Keratinocyte (primary cell): ENCODE data around the gene TBC1D4. TPM values are rescaled to one million over a fixed set of nuclear protein-coding genes. Genes with fewer than 3 reads are reported as not detected.

Source experiments
- DNase-seq: peaks from one replicate; pipeline ENCODE4 v3.0.0-alpha.2; 2011; ENCODE audit warnings: low read depth, missing footprints, low spot score
- FAIRE-seq: peaks from 2 replicates; lab custom pipeline; 2011; peaks lifted over from hg19 to GRCh38; lab: Jason Lieb, UNC
- H2AFZ ChIP-seq: 2 replicates; pipeline ENCODE4 v1.6.0; 2012; ENCODE audit warnings: low read length, control low read depth, inconsistent platforms; ENCODE audit not compliant: control insufficient read depth
- H3K27ac ChIP-seq: 2 replicates; pipeline ENCODE4 v1.5.1; 2011; ENCODE audit warnings: low read length; ENCODE audit not compliant: control insufficient read depth, insufficient read depth
- H3K27me3 ChIP-seq: 3 replicates; pipeline ENCODE4 v1.6.0; 2011; ENCODE audit warnings: low read length; ENCODE audit not compliant: control insufficient read depth, insufficient read depth; ENCODE audit errors: extremely low read depth
- H3K36me3 ChIP-seq, 2 experiments: 2 replicates in 1 of 2; 3 replicates in 1 of 2; pipeline ENCODE4 v1.5.1; 2011; ENCODE audit warnings: low read length in 2 of 2, mild to moderate bottlenecking in 1 of 2; ENCODE audit not compliant: control insufficient read depth in 2 of 2, insufficient read depth in 2 of 2; ENCODE audit errors: extremely low read depth in 1 of 2
- H3K4me1 ChIP-seq: 3 replicates; pipeline ENCODE4 v1.5.1; 2011; ENCODE audit warnings: low read length; ENCODE audit not compliant: control insufficient read depth, insufficient read depth; ENCODE audit errors: extremely low read depth
- H3K4me2 ChIP-seq: 3 replicates; pipeline ENCODE4 v1.6.0; 2011; ENCODE audit warnings: low read depth, low read length; ENCODE audit not compliant: control insufficient read depth, insufficient read depth; ENCODE audit errors: extremely low read depth
- H3K4me3 ChIP-seq, 3 experiments: fragments of 200-600 bp in 1 of 3; sonication (generic) in 1 of 3; 2 replicates in 2 of 3; 3 replicates in 1 of 3; pipeline ENCODE4 v1.5.1; 2011 to 2016; ENCODE audit warnings: low read length in 3 of 3, mild to moderate bottlenecking in 3 of 3, control low read depth in 2 of 3, inconsistent platforms in 1 of 3, low read depth in 1 of 3, mixed read lengths in 1 of 3, mixed run types in 1 of 3, moderate library complexity in 1 of 3; ENCODE audit not compliant: control insufficient read depth in 2 of 3, insufficient read depth in 2 of 3; ENCODE audit errors: extremely low read depth in 1 of 3
- H3K79me2 ChIP-seq: 2 replicates; pipeline ENCODE4 v1.6.0; 2012; ENCODE audit warnings: low read length; ENCODE audit not compliant: control insufficient read depth, insufficient read depth
- H3K9ac ChIP-seq: 3 replicates; pipeline ENCODE4 v1.6.0; 2011; ENCODE audit warnings: low read length; ENCODE audit not compliant: control insufficient read depth, insufficient read depth; ENCODE audit errors: extremely low read depth
- H3K9me1 ChIP-seq: 3 replicates; pipeline ENCODE4 v1.6.0; 2011; ENCODE audit warnings: low read length; ENCODE audit not compliant: control insufficient read depth, insufficient read depth; ENCODE audit errors: extremely low read depth
- H3K9me3 ChIP-seq: 2 replicates; pipeline ENCODE4 v1.5.1; 2012; ENCODE audit warnings: low read depth, low read length; ENCODE audit not compliant: control insufficient read depth
- H4K20me1 ChIP-seq: 3 replicates; pipeline ENCODE4 v1.6.0; 2011; ENCODE audit warnings: low read length; ENCODE audit not compliant: control insufficient read depth, insufficient read depth; ENCODE audit errors: extremely low read depth
- EZH2 ChIP-seq: IDR thresholded peaks from one replicate; pipeline ENCODE4 v1.6.1; 2012; ENCODE audit warnings: inconsistent platforms, mild to moderate bottlenecking, low read length, moderate library complexity
- dilution Hi-C: fragments of 300-500 bp; cut with MboI; formaldehyde crosslinking; loops from one replicate; pipeline ENCODE4 v1.7.0; 2020; ENCODE audit warnings: low sequenced_read_pairs; ENCODE audit not compliant: extremely low pct_ligation_motif_present
- polyA plus RNA-seq, 5 experiments: library from polyadenylated mRNA; depleted of rRNA in 3 of 5; stranded (reverse) in 3 of 5; stranded (forward) in 1 of 5; unstranded in 1 of 5; fragments of >200 nt; gene quantifications; 1 replicate in 1 of 5; 2 replicates in 3 of 5; 3 replicates in 1 of 5; pipeline versions ENCODE4 v1.2.1 to v1.2.3, GENCODE V29; 2011 to 2012; ENCODE audit warnings: missing spikeins in 2 of 5, low read depth in 1 of 5, low replicate concordance in 1 of 5
- TF ChIP-seq, protein P1 (sequence below), 3 experiments: IDR thresholded peaks in 1 of 3; conservative IDR thresholded peaks in 1 of 3; optimal IDR thresholded peaks in 1 of 3; 2 replicates in 2 of 3; 3 replicates in 1 of 3; pipeline versions ENCODE3 to v1.5.1; 2011; ENCODE audit warnings: low read length in 3 of 3, mild to moderate bottlenecking in 3 of 3, moderate library complexity in 2 of 3, control low read depth in 1 of 3, inconsistent platforms in 1 of 3; ENCODE audit not compliant: insufficient read depth in 2 of 3; ENCODE audit errors: extremely low read depth in 1 of 3

The TBC1D4 gene
- polyA plus RNA-seq, 1 donor (not counting 4 experiments of a cell fraction or from before 2014, with no cell fraction given): 14.2 TPM

- H3K9ac ChIP-seq: no peak overlapping the region
- no peak overlapping the region for H3K4me3 ChIP-seq
- H3K27me3 ChIP-seq: no peaks in the 10 kb centered on the region
- no peak for TF ChIP-seq EZH2
- TF ChIP-seq, protein P1, sequence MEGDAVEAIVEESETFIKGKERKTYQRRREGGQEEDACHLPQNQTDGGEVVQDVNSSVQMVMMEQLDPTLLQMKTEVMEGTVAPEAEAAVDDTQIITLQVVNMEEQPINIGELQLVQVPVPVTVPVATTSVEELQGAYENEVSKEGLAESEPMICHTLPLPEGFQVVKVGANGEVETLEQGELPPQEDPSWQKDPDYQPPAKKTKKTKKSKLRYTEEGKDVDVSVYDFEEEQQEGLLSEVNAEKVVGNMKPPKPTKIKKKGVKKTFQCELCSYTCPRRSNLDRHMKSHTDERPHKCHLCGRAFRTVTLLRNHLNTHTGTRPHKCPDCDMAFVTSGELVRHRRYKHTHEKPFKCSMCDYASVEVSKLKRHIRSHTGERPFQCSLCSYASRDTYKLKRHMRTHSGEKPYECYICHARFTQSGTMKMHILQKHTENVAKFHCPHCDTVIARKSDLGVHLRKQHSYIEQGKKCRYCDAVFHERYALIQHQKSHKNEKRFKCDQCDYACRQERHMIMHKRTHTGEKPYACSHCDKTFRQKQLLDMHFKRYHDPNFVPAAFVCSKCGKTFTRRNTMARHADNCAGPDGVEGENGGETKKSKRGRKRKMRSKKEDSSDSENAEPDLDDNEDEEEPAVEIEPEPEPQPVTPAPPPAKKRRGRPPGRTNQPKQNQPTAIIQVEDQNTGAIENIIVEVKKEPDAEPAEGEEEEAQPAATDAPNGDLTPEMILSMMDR (optimal IDR thresholded peaks at IDR 0.05 in 1 of 3, IDR thresholded peaks at IDR 0.05 in 1 of 3, conservative IDR thresholded peaks at IDR 0.05 in 1 of 3; ENCODE audit: extremely low read depth in 1 of 3, insufficient read depth in 2 of 3, low read length in 3 of 3): no peak
- peaks cover 3% of the 10 kb centered on the region for H3K9me3 ChIP-seq
- no peak overlapping the region for H3K27ac ChIP-seq
- no peak overlapping the region for H3K4me2 ChIP-seq
- H3K36me3 ChIP-seq: no peaks in the 10 kb centered on the region
- H3K9me1 ChIP-seq: no peaks in the 10 kb centered on the region
- dilution Hi-C loops: no loop called here
- H3K4me1 ChIP-seq: peaks cover 39% of the 10 kb centered on the region
- H2AFZ ChIP-seq: no peak overlapping the region
- DNase-seq (no peak), FAIRE-seq (no peak)
- peaks cover 17% of the 10 kb centered on the region for H3K79me2 ChIP-seq
- H4K20me1 ChIP-seq: no peaks in the 10 kb centered on the region
Observed at GRCh38 chr13:75460644-75461043, 21.3 kb downstream of the TBC1D4 start.

DNA sequence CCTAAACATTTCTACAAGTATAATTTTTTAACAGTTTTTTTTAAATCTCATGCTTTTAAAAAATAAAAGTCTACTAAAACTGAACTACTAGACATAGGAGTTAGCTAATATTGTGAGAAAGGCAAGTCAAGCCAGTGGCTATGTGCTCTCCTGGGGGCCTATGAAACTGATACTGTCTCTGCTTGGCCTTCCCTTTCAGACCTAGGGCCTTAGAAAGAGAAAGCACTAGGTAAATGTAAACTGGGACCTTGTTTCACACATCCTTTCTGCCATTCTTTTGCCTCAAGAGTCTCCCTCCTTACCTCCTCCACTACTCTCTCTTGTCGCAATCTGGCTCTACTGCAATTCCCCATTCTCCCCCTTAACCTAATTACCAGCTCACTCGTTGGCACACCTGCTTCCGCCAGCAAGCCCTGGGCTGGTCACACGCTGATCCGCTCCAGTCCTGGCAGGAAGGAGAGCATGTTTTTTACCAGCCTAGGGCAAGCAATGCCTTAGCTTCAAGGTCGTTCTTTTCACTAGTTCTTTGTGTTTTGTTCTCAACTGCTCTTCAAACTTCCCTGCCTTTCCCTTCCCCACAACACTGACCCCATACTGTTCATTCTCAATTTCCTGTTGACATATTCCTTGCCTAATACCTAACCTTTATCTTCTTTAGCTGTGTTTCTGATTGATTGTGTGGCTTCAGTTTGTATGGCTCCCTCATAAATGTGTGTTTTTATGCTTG, 23.1 kb downstream of the TBC1D4 start:
- Histone ChIP-seq H3K27me3 (no peaks in the 10 kb centered on the region), H3K4me1 (peaks cover 50% of the 10 kb centered on the region), H4K20me1 (no peaks in the 10 kb centered on the region), H3K27ac (peak overlapping the region; percentile 5), H3K36me3 (no peaks in the 10 kb centered on the region), H2AFZ (peak overlapping the region; percentile 0), H3K4me2 (peak overlapping the region; percentile 22), H3K9me3 (no peaks in the 10 kb centered on the region), H3K4me3 (peak overlapping the region in 1 of 3 experiments; percentile 17), H3K9ac (no peak overlapping the region), H3K79me2 (peaks cover 18% of the 10 kb centered on the region), H3K9me1 (no peaks in the 10 kb centered on the region)
- DNase-seq (no peak), FAIRE-seq (peak; percentile 95)
- no peak for TF ChIP-seq EZH2
- TF ChIP-seq, protein P1 (optimal IDR thresholded peaks at IDR 0.05 in 1 of 3, IDR thresholded peaks at IDR 0.05 in 1 of 3, conservative IDR thresholded peaks at IDR 0.05 in 1 of 3; ENCODE audit: extremely low read depth in 1 of 3, insufficient read depth in 2 of 3, low read length in 3 of 3): no peak
- dilution Hi-C loops: no loop called here
